Fibroblast of lung (primary cell): ENCODE data around the gene PHACTR2. TPM values are rescaled to one million over a fixed set of nuclear protein-coding genes. Genes with fewer than 3 reads are reported as not detected.

ENCODE experiments used
- DNase-seq, 2 donors: peaks; one replicate each; pipeline versions ENCODE4 v3.0.0 to v3.0.0-alpha.2; 2010; ENCODE audit warnings: low read depth in 2 of 2
- H2AFZ ChIP-seq: 2 replicates; pipeline ENCODE4 v1.5.1; 2012; ENCODE audit warnings: low read length, control low read depth, inconsistent platforms
- H3K27ac ChIP-seq: 2 replicates; pipeline ENCODE4 v1.5.1; 2011; ENCODE audit warnings: low read length, control low read depth; ENCODE audit not compliant: insufficient read depth
- H3K27me3 ChIP-seq: 2 replicates; pipeline ENCODE4 v1.5.1; 2011; ENCODE audit warnings: mild to moderate bottlenecking, low read length; ENCODE audit not compliant: control insufficient read depth, insufficient read depth
- H3K36me3 ChIP-seq: 2 replicates; pipeline ENCODE4 v1.5.1; 2011; ENCODE audit warnings: low read length; ENCODE audit not compliant: control insufficient read depth, insufficient read depth
- H3K4me1 ChIP-seq: 2 replicates; pipeline ENCODE4 v1.5.1; 2011; ENCODE audit warnings: low read length; ENCODE audit not compliant: control insufficient read depth, insufficient read depth; ENCODE audit errors: extremely low read depth
- H3K4me2 ChIP-seq: 2 replicates; pipeline ENCODE4 v1.5.1; 2011; ENCODE audit warnings: low read length, control low read depth; ENCODE audit not compliant: insufficient read depth; ENCODE audit errors: extremely low read depth
- H3K4me3 ChIP-seq, 4 experiments: fragments of 200-600 bp in 1 of 4; sonication (generic) in 1 of 4; replicated peaks in 1 of 4; 2 replicates each; pipeline ENCODE4 v1.5.1; 2011 to 2016; ENCODE audit warnings: low read length in 4 of 4, low read depth in 3 of 4, mild to moderate bottlenecking in 3 of 4, control low read depth in 2 of 4, inconsistent platforms in 1 of 4, mixed read lengths in 1 of 4; ENCODE audit not compliant: insufficient read depth in 1 of 4; ENCODE audit errors: control extremely low read depth in 1 of 4
- H3K79me2 ChIP-seq: 2 replicates; pipeline ENCODE4 v1.5.1; 2012; ENCODE audit warnings: mild to moderate bottlenecking, low read length, inconsistent platforms; ENCODE audit not compliant: control insufficient read depth, insufficient read depth
- H3K9ac ChIP-seq: 2 replicates; pipeline ENCODE4 v1.5.1; 2011; ENCODE audit warnings: mild to moderate bottlenecking, low read length, control low read depth; ENCODE audit not compliant: insufficient read depth
- H3K9me3 ChIP-seq: 2 replicates; pipeline ENCODE4 v1.5.1; 2012; ENCODE audit warnings: low read depth, low read length; ENCODE audit not compliant: control insufficient read depth, insufficient read depth
- H4K20me1 ChIP-seq: 2 replicates; pipeline ENCODE4 v1.5.1; 2011; ENCODE audit warnings: low read length; ENCODE audit not compliant: control insufficient read depth, insufficient read depth; ENCODE audit errors: extremely low read depth
- CTCF ChIP-seq, 2 donors: IDR thresholded peaks in 1 of 2; conservative IDR thresholded peaks in 1 of 2; 1 replicate in 1 of 2; 2 replicates in 1 of 2; pipeline ENCODE4 v1.5.1; 2011 to 2012; ENCODE audit warnings: low read length in 2 of 2, control low read depth in 1 of 2, inconsistent platforms in 1 of 2, low read depth in 1 of 2, mild to moderate bottlenecking in 1 of 2
- EZH2 ChIP-seq: IDR thresholded peaks from 2 replicates; pipeline ENCODE4 v1.5.1; 2012; ENCODE audit warnings: low read length, control low read depth, mild to moderate bottlenecking; ENCODE audit errors: missing control alignments
- polyA plus RNA-seq, 2 donors: library from polyadenylated mRNA; depleted of rRNA in 1 of 2; stranded (reverse) in 1 of 2; unstranded in 1 of 2; fragments of >200 nt; gene quantifications; 2 replicates each; pipeline ENCODE4 v1.2.1, GENCODE V29; 2011 to 2012; ENCODE audit warnings: missing spikeins in 1 of 2
- total RNA-seq: library from RNA; depleted of rRNA; stranded (reverse); fragments of >200 nt; gene quantifications from 2 replicates; pipeline ENCODE4 v1.2.1, GENCODE V29; 2014

PHACTR2 gene
- total and polyA plus RNA-seq, 2 donors (not counting 1 experiment from before 2014, with no cell fraction given), result 40.1 to 55.0 TPM

DNA sequence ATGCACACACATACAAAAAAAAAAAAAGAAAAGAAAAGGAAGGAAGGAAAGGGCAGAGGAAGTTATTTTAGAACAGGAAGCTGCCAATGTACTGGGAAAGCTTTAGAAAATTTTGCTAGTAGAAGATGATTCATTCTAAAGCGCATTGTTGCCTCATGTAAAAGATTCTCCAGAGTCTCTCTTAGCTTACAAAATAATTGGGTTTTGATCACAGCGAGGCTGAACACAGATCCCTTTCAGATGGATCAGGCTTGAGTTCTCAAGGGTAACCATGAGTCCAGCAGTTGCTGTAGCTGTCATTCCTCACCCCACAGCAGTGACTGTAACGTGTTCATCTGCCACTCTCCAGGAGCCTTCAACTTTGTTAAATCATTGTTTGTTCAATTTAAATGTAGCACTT lies 81.9 kb downstream of the PHACTR2 start:
- Histone ChIP-seq H4K20me1 (no peaks in the 10 kb centered on the region), H3K4me1 (no peaks in the 10 kb centered on the region), H3K79me2 (no peaks in the 10 kb centered on the region), H2AFZ (no peak overlapping the region), H3K4me2 (no peak overlapping the region), H3K27ac (no peak overlapping the region), H3K9me3 (no peaks in the 10 kb centered on the region), H3K36me3 (no peaks in the 10 kb centered on the region), H3K27me3 (no peaks in the 10 kb centered on the region), H3K9ac (no peak overlapping the region), H3K4me3 (no peak overlapping the region)
- TF ChIP-seq CTCF (conservative IDR thresholded peaks at IDR 0.05 in 1 of 2, IDR thresholded peaks at IDR 0.05 in 1 of 2; ENCODE audit: low read depth in 1 of 2, low read length in 2 of 2) (no peak), EZH2 (no peak)
- no peak for DNase-seq

DNA sequence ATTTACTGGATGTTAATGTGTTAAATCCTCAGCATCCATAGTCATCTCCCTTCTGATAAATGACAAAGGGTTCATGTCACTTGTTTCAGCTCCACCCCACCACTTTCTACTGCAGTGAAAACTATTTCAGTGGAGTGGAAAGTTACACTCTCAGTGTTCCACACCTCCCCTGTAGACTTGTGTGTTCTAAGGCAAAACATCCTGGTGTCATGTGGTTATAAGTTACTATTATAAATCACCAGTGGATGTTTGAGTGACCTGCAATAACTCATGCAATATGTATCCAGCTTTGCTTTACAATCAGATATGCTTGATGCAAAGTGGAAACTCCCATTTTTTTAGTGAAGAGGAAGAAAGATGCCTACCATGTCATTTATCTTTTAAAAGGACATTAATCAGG lies 83.3 kb downstream of the PHACTR2 start:
- Histone ChIP-seq H3K79me2 (no peaks in the 10 kb centered on the region), H3K36me3 (peaks cover 2% of the 10 kb centered on the region), H3K4me1 (no peaks in the 10 kb centered on the region), H3K9me3 (no peaks in the 10 kb centered on the region), H4K20me1 (no peaks in the 10 kb centered on the region), H3K27me3 (no peaks in the 10 kb centered on the region), H3K4me2 (no peak overlapping the region), H2AFZ (no peak overlapping the region), H3K4me3 (no peak overlapping the region), H3K9ac (no peak overlapping the region), H3K27ac (no peak overlapping the region)
- TF ChIP-seq EZH2 (no peak), CTCF (conservative IDR thresholded peaks at IDR 0.05 in 1 of 2, IDR thresholded peaks at IDR 0.05 in 1 of 2; ENCODE audit: low read depth in 1 of 2, low read length in 2 of 2) (no peak)
- DNase-seq, result no peak

- H2AFZ ChIP-seq, result no peak overlapping the region
- no peak for DNase-seq
- H3K4me1 ChIP-seq, result no peaks in the 10 kb centered on the region
- H3K4me2 ChIP-seq, result no peak overlapping the region
- H3K4me3 ChIP-seq, result no peak overlapping the region
- peaks cover 2% of the 10 kb centered on the region for H3K36me3 ChIP-seq
- H3K27ac ChIP-seq, result no peak overlapping the region
- H3K9me3 ChIP-seq, result no peaks in the 10 kb centered on the region
- no peaks in the 10 kb centered on the region for H3K27me3 ChIP-seq
- no peaks in the 10 kb centered on the region for H3K79me2 ChIP-seq
- H3K9ac ChIP-seq, result no peak overlapping the region
- no peaks in the 10 kb centered on the region for H4K20me1 ChIP-seq
- TF ChIP-seq EZH2 (no peak), CTCF (conservative IDR thresholded peaks at IDR 0.05 in 1 of 2, IDR thresholded peaks at IDR 0.05 in 1 of 2; ENCODE audit: low read depth in 1 of 2, low read length in 2 of 2) (no peak)
Measured at GRCh38 chr6:143762126-143762525, 84.4 kb downstream of the PHACTR2 start.
